B cell (primary cell): ENCODE measurements around the gene ZC3H18. TPM values are rescaled to one million over a fixed set of nuclear protein-coding genes. Genes with fewer than 3 reads are reported as not detected.
A peak's percentile ranks its signal among the peaks of the same experiment; 100 is the strongest.

ENCODE experiments used
- ATAC-seq: fragments of 200-7000 bp; cut with Tn5 transposase; one replicate; pipeline ENCODE4 v1.10.0; 2021; ENCODE audit warnings: low read depth, mild to moderate bottlenecking, moderate number of reproducible peaks, moderate library complexity
- CTCF ChIA-PET: fragments of 350-600 bp; sonication (Branson Sonifier 250); formaldehyde crosslinking; loops from one replicate; lab custom pipeline; 2021; ENCODE audit warnings: antibody characterized with exemption, inconsistent platforms; lab: Charles Lee
- POLR2A ChIA-PET: fragments of 350-600 bp; sonication (Branson Sonifier 250); formaldehyde crosslinking; loops from one replicate; lab custom pipeline; 2021; ENCODE audit warnings: antibody characterized with exemption; lab: Charles Lee
- DNase-seq: peaks from one replicate; pipeline ENCODE4 v3.0.0; 2013
- H2AFZ ChIP-seq: 2 replicates; pipeline ENCODE4 v1.6.1; 2012; ENCODE audit warnings: mild to moderate bottlenecking, low read depth, low read length; ENCODE audit not compliant: insufficient read depth, poor library complexity, severe bottlenecking
- H3K27ac ChIP-seq, 2 donors: 1 replicate in 1 of 2; 2 replicates in 1 of 2; pipeline ENCODE4 v1.5.1; 2012 to 2013; ENCODE audit warnings: low read length in 2 of 2, mild to moderate bottlenecking in 2 of 2, moderate library complexity in 1 of 2
- H3K27me3 ChIP-seq, 4 experiments: fragments of 200-600 bp in 1 of 4; sonication (generic) in 1 of 4; replicated peaks in 1 of 4; 1 replicate in 2 of 4; 2 replicates in 2 of 4; pipeline versions ENCODE4 v1.6.1 to v1.7.0; 2013 to 2016; ENCODE audit warnings: low read length in 3 of 4, mild to moderate bottlenecking in 2 of 4, mixed read lengths in 1 of 4, moderate library complexity in 1 of 4; ENCODE audit not compliant: insufficient read depth in 4 of 4, control insufficient read depth in 3 of 4; ENCODE audit errors: control extremely low read depth in 1 of 4
- H3K36me3 ChIP-seq, 2 experiments: replicated peaks in 1 of 2; 1 replicate in 1 of 2; 2 replicates in 1 of 2; pipeline versions ENCODE4 v1.6.1 to v1.7.1; 2013; ENCODE audit warnings: low read length in 1 of 2; ENCODE audit not compliant: insufficient read depth in 2 of 2, control insufficient read depth in 1 of 2; ENCODE audit errors: control extremely low read depth in 1 of 2, extremely low read depth in 1 of 2
- H3K4me1 ChIP-seq, 2 donors: fragments of 200-600 bp in 1 of 2; sonication (generic) in 1 of 2; 1 replicate in 1 of 2; 2 replicates in 1 of 2; pipeline versions ENCODE4 v1.5.1 to v1.6.1; 2013 to 2017; ENCODE audit warnings: low read length in 2 of 2; ENCODE audit not compliant: control insufficient read depth in 2 of 2, insufficient read depth in 2 of 2
- H3K4me2 ChIP-seq: replicated peaks from 2 replicates; pipeline ENCODE3; 2012; ENCODE audit warnings: mild to moderate bottlenecking, low read depth, low read length; ENCODE audit not compliant: poor library complexity, severe bottlenecking
- H3K4me3 ChIP-seq, 5 experiments: fragments of 200-600 bp in 1 of 5; sonication (generic) in 1 of 5; 1 replicate in 3 of 5; 2 replicates in 2 of 5; pipeline versions ENCODE4 v1.5.1 to v1.7.0; 2011 to 2016; ENCODE audit warnings: low read length in 4 of 5, mild to moderate bottlenecking in 4 of 5, low read depth in 2 of 5, control low read depth in 1 of 5, moderate library complexity in 1 of 5; ENCODE audit not compliant: insufficient read depth in 1 of 5; ENCODE audit errors: control extremely low read depth in 1 of 5, extremely low read depth in 1 of 5
- H3K79me2 ChIP-seq: fragments of 200-600 bp; sonication (generic); one replicate; pipeline ENCODE4 v1.6.0; 2016; ENCODE audit warnings: low read length; ENCODE audit not compliant: control insufficient read depth, insufficient read depth
- H3K9ac ChIP-seq: fragments of 200-600 bp; sonication (generic); 2 replicates; pipeline ENCODE4 v1.6.1; 2017; ENCODE audit warnings: mild to moderate bottlenecking, low read length, moderate library complexity
- H3K9me3 ChIP-seq, 3 donors: one replicate each; pipeline versions ENCODE4 v1.6.1 to v1.7.1; 2013; ENCODE audit warnings: low read length in 2 of 3; ENCODE audit not compliant: control insufficient read depth in 2 of 3, insufficient read depth in 1 of 3; ENCODE audit errors: control extremely low read depth in 1 of 3
- H4K20me1 ChIP-seq: 2 replicates; pipeline ENCODE4 v1.6.0; 2012; ENCODE audit warnings: mild to moderate bottlenecking, low read length; ENCODE audit not compliant: insufficient read depth, control insufficient read depth, poor library complexity, severe bottlenecking
- H3K27ac Mint-ChIP-seq: one replicate; pipeline ENCODE4 v1.8.0; 2021; ENCODE audit warnings: mixed read lengths
- H3K27me3 Mint-ChIP-seq: one replicate; pipeline ENCODE4 v1.8.0; 2021; ENCODE audit warnings: mixed read lengths
- H3K4me1 Mint-ChIP-seq: one replicate; pipeline ENCODE4 v1.8.0; 2021; ENCODE audit warnings: mixed read lengths
- H3K4me3 Mint-ChIP-seq: one replicate; pipeline ENCODE4 v1.8.0; 2021; ENCODE audit warnings: mixed read lengths
- H3K9me3 Mint-ChIP-seq: one replicate; pipeline ENCODE4 v1.8.0; 2022; ENCODE audit warnings: mixed read lengths; ENCODE audit not compliant: insufficient read depth
- CTCF ChIP-seq: fragments of 200-600 bp; IDR thresholded peaks from one replicate; pipeline ENCODE4 v1.8.0; 2022; ENCODE audit warnings: antibody characterized with exemption, mild to moderate bottlenecking
- EZH2 ChIP-seq: IDR thresholded peaks from 2 replicates; pipeline ENCODE4 v1.6.1; 2012; ENCODE audit warnings: borderline replicate concordance, low read depth, mild to moderate bottlenecking, moderate library complexity, low read length; ENCODE audit not compliant: insufficient read depth, poor library complexity, severe bottlenecking
- WGBS: methylation state at CpG from one replicate; pipeline ENCODE4 v1.1.5; 2013; ENCODE audit warnings: missing lambda C conversion rate; ENCODE audit not compliant: insufficient coverage; 5-methylcytosine and 5-hydroxymethylcytosine counted together
- intact Hi-C: fragments of 100-400 bp; cut with micrococcal nuclease; formaldehyde crosslinking; loops from one replicate; pipeline ENCODE4 v1.10.0; 2022
- polyA plus RNA-seq: library from polyadenylated mRNA; depleted of rRNA; stranded (reverse); fragments of >200 nt; gene quantifications from 2 replicates; pipeline ENCODE4 v1.2.3, GENCODE V29; 2012
- total RNA-seq, 2 donors: library from RNA; stranded (reverse); fragments of 120-200 nt in 1 of 2; gene quantifications; 1 replicate in 1 of 2; 2 replicates in 1 of 2; pipeline versions ENCODE4 v1.2.3 to v1.2.4, GENCODE V29; 2013 to 2022

The ZC3H18 gene
- total and polyA plus RNA-seq, 2 donors (not counting 1 experiment from before 2014, with no cell fraction given) = 40.4 to 74.2 TPM

DNA sequence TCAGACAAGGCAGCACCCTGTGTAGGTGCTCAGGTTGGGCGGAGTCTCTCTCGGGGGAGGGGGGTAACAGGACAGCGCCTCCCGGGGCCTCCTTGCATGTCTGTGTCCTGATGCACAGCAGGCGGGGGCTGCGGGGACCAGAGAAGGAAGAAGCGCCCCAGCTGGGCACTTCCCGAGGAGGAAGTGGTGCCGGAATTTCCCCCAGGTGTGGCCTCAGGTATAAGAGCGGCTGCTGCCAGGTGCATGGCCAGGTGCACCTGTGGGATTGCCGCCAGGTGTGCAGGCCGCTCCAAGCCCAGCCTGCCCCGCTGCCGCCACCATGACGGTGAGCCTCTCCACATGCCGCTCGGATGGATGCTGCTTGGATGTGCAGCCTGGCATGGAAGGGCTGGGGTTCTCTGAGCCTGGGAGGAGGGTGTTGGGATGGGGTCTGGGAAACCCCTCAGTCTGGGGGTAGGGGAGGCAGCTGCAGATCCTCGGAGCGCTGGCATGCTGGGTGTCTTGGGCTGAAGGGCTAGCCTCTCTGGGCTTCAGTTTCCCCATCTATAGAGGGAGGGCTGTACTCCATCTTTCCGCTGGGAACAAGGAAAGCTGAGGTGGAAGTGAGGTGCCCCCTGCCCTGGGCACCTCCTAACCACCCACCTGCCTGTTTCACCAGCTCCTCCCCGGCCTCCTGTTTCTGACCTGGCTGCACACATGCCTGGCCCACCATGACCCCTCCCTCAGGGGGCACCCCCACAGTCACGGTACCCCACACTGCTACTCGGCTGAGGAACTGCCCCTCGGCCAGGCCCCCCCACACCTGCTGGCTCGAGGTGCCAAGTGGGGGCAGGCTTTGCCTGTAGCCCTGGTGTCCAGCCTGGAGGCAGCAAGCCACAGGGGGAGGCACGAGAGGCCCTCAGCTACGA, 68.4 kb downstream of the ZC3H18 start, which contains the start of gene IL17C:
TSS of gene IL17C (plus strand) at position 250 of the 908 bp plus-strand sequence. CDS start at position 320, 70 bp downstream.
- DNase-seq = peak; percentile 81
- Histone ChIP-seq H3K27ac (no peak within 1 kb of the TSS), H3K4me1 (peaks cover 58 to 76% of the 10 kb centered on the region in 2 donors), H3K9ac (peak within 1 kb of the TSS; percentile 14), H2AFZ (no peak within 1 kb of the TSS), H3K4me2 (peak within 1 kb of the TSS; percentile 70), H3K4me3 (peak within 1 kb of the TSS in 3 of 5 experiments; percentile 8 to 17 (median 17)), H3K27me3 (peaks cover 0 to 8% (median 0%) of the 10 kb centered on the region in 4 experiments), H4K20me1 (peaks cover 70% of the 10 kb centered on the region), H3K36me3 (peaks cover 0 to 11% of the 10 kb centered on the region in 2 experiments), H3K79me2 (peaks cover 13% of the 10 kb centered on the region), H3K9me3 (peaks cover 0 to 37% (median 0%) of the 10 kb centered on the region in 3 donors)
- Mint-ChIP-seq H3K27ac (peak within 1 kb of the TSS; percentile 53), H3K27me3 (no peaks in the 10 kb centered on the region), H3K4me3 (peak within 1 kb of the TSS; percentile 27), H3K9me3 (no peaks in the 10 kb centered on the region), H3K4me1 (peaks cover 73% of the 10 kb centered on the region)
- ATAC-seq = no peak
- intact Hi-C loops = loop anchor here (1.0 to 10.0 kb wide), 2 partner anchors 13 to 146 kb away; partner anchors contain the start of genes CYBA and PIEZO1
- TF ChIP-seq EZH2 (no peak), CTCF (no peak)
- 17% methylated on average over 24 of the region's 27 CpGs for WGBS
- POLR2A ChIA-PET = interaction anchor here (0.6 to 3.0 kb wide), 5 partner anchors 11 to 63 kb away, joined by 3 to 32 read pairs (median 5); partner anchors contain the start of gene CYBA
- CTCF ChIA-PET = interaction anchor here (0.6 to 2.9 kb wide), 7 partner anchors 26 to 529 kb away, joined by 3 to 9 read pairs (median 4); partner anchors contain the start of gene ZC3H18
